ENCODE results near the gene CNTN4. TPM values are rescaled to one million over a fixed set of nuclear protein-coding genes. Genes with fewer than 3 reads are reported as not detected.
"Not testable (repeated sequence)": the region's sequence is repeated elsewhere in the genome, so short reads cannot be mapped to it uniquely, and the experiment has no call there.

The CNTN4 gene
- total RNA-seq, 1 donor: under 0.01 TPM

DNA sequence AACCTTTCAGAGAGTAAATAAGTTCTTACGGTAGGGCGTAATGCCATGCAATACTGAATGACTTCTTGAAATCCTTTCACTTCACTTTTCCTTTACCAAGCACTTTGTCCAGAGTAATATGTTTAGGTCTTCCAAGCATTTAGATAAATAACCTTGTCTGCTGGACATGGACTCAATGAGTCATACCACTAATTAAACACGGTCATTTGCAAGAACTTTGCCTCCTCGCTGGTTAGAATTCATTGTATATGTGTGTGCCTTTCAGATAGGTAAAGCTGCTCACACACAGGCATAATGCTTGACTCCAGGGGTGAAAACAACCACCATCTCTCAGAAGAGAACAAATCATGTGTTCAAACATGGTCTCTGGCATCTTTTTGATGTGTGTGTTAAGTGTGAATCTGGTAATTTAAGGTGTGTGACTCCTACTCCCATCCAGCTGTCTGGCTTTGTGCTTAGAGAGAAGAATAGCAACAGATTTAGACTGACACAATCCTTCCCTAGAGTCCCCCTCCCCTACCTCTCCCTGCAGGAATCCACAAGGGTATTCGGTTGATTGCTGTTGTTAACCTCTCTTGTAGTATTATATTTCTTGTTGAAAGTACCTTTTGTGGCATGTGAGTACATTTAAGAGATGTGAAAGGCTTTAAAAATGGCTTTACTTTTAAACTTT, 419.0 kb downstream of the CNTN4 start:
- Histone ChIP-seq H2AFZ (ENCODE audit: low read length) (no peak overlapping the region), H3K4me2 (ENCODE audit: insufficient read depth, low read length) (no peak overlapping the region)

GRCh38 chr3:2523281-2523836, 424.7 kb downstream of the CNTN4 start:
- Histone ChIP-seq H3K4me2 (ENCODE audit: insufficient read depth, low read length) (no peak overlapping the region), H3K79me2 (ENCODE audit: insufficient read depth, low read length) (no peaks in the 10 kb centered on the region), H2AFZ (ENCODE audit: low read length) (no peak overlapping the region), H3K4me3 (ENCODE audit: insufficient read depth, low read length) (no peak overlapping the region), H3K9me3 (ENCODE audit: low read depth, low read length) (peaks cover 6% of the 10 kb centered on the region), H4K20me1 (ENCODE audit: insufficient read depth, low read length) (no peaks in the 10 kb centered on the region), H3K36me3 (ENCODE audit: insufficient read depth, low read length) (no peaks in the 10 kb centered on the region), H3K4me1 (ENCODE audit: insufficient read depth, low read length) (no peaks in the 10 kb centered on the region), H3K27me3 (ENCODE audit: insufficient read depth, low read length) (no peaks in the 10 kb centered on the region), H3K27ac (ENCODE audit: low read depth, low read length) (no peak overlapping the region)
- TF ChIP-seq CTCF (IDR thresholded peaks at IDR 0.05; ENCODE audit: extremely low read depth, low read depth, low read length): no peak
- DNase-seq (ENCODE audit: insufficient read length, low spot score, missing footprints): no peak

More for the DNA sequence above, 419.0 kb downstream of the CNTN4 start:
- no peaks in the 10 kb centered on the region for H3K36me3 ChIP-seq (ENCODE audit: insufficient read depth, low read length)
- H3K9me3 ChIP-seq (ENCODE audit: low read depth, low read length): peaks cover 6% of the 10 kb centered on the region
- DNase-seq (ENCODE audit: insufficient read length, low spot score, missing footprints): peak; percentile 15
- no peaks in the 10 kb centered on the region for H4K20me1 ChIP-seq (ENCODE audit: insufficient read depth, low read length)
- TF ChIP-seq CTCF (IDR thresholded peaks at IDR 0.05; ENCODE audit: extremely low read depth, low read depth, low read length): no peak
- no peak overlapping the region for H3K27ac ChIP-seq (ENCODE audit: low read depth, low read length)
- H3K79me2 ChIP-seq (ENCODE audit: insufficient read depth, low read length): no peaks in the 10 kb centered on the region
- H3K4me3 ChIP-seq (ENCODE audit: insufficient read depth, low read length): no peak overlapping the region
- H3K27me3 ChIP-seq (ENCODE audit: insufficient read depth, low read length): no peaks in the 10 kb centered on the region
- no peaks in the 10 kb centered on the region for H3K4me1 ChIP-seq (ENCODE audit: insufficient read depth, low read length)

DNA sequence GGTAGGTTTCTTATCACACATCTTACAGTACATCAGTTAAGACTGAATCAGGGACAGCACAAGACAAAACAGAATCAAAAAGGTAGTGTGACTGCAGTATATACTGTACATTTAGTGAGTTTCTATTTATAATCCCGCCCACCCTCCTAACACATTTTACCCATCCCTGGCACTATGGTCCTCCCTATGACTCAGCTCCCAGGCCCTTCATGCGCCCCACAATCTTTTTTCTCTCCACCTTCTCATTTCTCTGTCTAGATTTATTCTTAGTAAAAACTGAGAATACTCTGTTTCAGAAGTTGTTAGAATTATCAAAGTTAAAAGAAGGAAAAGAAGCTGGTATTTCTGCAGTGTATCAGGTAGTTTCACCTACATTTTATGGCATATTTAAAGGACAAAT, 427.3 kb downstream of the CNTN4 start:
- peaks cover 3% of the 10 kb centered on the region for H3K9me3 ChIP-seq (ENCODE audit: low read depth, low read length)
- DNase-seq (ENCODE audit: insufficient read length, low spot score, missing footprints): no peak
- H3K79me2 ChIP-seq (ENCODE audit: insufficient read depth, low read length): no peaks in the 10 kb centered on the region
- H3K36me3 ChIP-seq (ENCODE audit: insufficient read depth, low read length): no peaks in the 10 kb centered on the region
- no peaks in the 10 kb centered on the region for H3K27me3 ChIP-seq (ENCODE audit: insufficient read depth, low read length)
- H3K4me3 ChIP-seq (ENCODE audit: insufficient read depth, low read length): no peak overlapping the region
- H2AFZ ChIP-seq (ENCODE audit: low read length): no peak overlapping the region
- no peak overlapping the region for H3K4me2 ChIP-seq (ENCODE audit: insufficient read depth, low read length)
- no peaks in the 10 kb centered on the region for H3K4me1 ChIP-seq (ENCODE audit: insufficient read depth, low read length)
- TF ChIP-seq CTCF (IDR thresholded peaks at IDR 0.05; ENCODE audit: extremely low read depth, low read depth, low read length): no peak
- H3K27ac ChIP-seq (ENCODE audit: low read depth, low read length): no peak overlapping the region
- H4K20me1 ChIP-seq (ENCODE audit: insufficient read depth, low read length): no peaks in the 10 kb centered on the region

DNA sequence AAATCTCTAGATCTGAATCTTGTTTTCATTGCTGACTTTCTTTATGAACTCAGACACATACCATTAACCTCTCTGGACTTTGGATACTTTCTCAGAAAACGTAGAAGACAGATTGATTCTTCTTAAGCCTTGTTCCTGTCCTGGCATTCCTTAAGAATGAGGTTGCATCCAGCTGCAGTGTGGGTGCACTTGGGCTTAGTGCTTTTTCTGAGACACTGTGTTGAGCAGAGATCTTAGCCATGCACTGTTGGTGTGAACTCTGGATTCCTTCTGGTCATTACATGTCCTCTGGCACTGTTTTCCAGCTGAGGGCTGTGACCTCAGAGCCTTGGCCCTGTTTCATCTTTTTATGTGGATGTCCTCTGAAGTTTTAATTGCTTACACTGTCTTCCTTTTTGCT, 428.3 kb downstream of the CNTN4 start:
- no peak for DNase-seq (ENCODE audit: insufficient read length, low spot score, missing footprints)
- no peak for TF ChIP-seq CTCF (IDR thresholded peaks at IDR 0.05; ENCODE audit: extremely low read depth, low read depth, low read length)
- Histone ChIP-seq H3K4me1 (ENCODE audit: insufficient read depth, low read length) (no peaks in the 10 kb centered on the region), H3K27ac (ENCODE audit: low read depth, low read length) (no peak overlapping the region), H2AFZ (ENCODE audit: low read length) (no peak overlapping the region), H3K79me2 (ENCODE audit: insufficient read depth, low read length) (no peaks in the 10 kb centered on the region), H4K20me1 (ENCODE audit: insufficient read depth, low read length) (no peaks in the 10 kb centered on the region), H3K4me2 (ENCODE audit: insufficient read depth, low read length) (no peak overlapping the region), H3K27me3 (ENCODE audit: insufficient read depth, low read length) (no peaks in the 10 kb centered on the region), H3K4me3 (ENCODE audit: insufficient read depth, low read length) (no peak overlapping the region), H3K36me3 (ENCODE audit: insufficient read depth, low read length) (no peaks in the 10 kb centered on the region), H3K9me3 (ENCODE audit: low read depth, low read length) (peaks cover 3% of the 10 kb centered on the region)

- H3K27me3 ChIP-seq (ENCODE audit: insufficient read depth, low read length); H3K4me2 ChIP-seq (ENCODE audit: insufficient read depth, low read length); H2AFZ ChIP-seq (ENCODE audit: low read length); H3K27ac ChIP-seq (ENCODE audit: low read depth, low read length); H3K79me2 ChIP-seq (ENCODE audit: insufficient read depth, low read length); H4K20me1 ChIP-seq (ENCODE audit: insufficient read depth, low read length); H3K4me3 ChIP-seq (ENCODE audit: insufficient read depth, low read length); H3K36me3 ChIP-seq (ENCODE audit: insufficient read depth, low read length); DNase-seq (ENCODE audit: insufficient read length, low spot score, missing footprints); H3K4me1 ChIP-seq (ENCODE audit: insufficient read depth, low read length); H3K9me3 ChIP-seq (ENCODE audit: low read depth, low read length): not testable (repeated sequence)
Measured at GRCh38 chr3:2527328-2527727, 428.7 kb downstream of the CNTN4 start.

DNA sequence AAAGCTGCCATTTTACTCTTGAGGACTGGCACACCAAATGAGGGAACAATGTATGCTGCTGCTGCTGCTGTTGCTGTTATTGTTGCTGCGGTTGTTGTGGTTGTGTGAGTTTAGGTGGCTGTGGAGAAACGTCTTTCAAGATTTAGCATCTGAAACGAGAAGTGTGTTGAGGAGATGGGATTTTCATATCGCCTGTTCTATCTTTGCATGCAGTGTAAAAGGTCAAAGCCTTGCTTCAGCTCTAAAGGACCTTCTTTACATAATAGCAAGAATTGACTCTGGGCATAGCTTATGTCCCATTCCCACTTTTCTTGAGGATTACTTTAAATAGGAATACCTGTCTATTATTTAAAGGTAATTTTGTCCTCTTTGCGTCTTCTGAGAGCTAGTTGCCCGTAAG, 436.1 kb downstream of the CNTN4 start:
- not testable (repeated sequence) for H3K27ac ChIP-seq (ENCODE audit: low read depth, low read length); H2AFZ ChIP-seq (ENCODE audit: low read length); H3K9me3 ChIP-seq (ENCODE audit: low read depth, low read length); H3K27me3 ChIP-seq (ENCODE audit: insufficient read depth, low read length); H3K4me1 ChIP-seq (ENCODE audit: insufficient read depth, low read length); H3K4me3 ChIP-seq (ENCODE audit: insufficient read depth, low read length); H4K20me1 ChIP-seq (ENCODE audit: insufficient read depth, low read length); H3K79me2 ChIP-seq (ENCODE audit: insufficient read depth, low read length); H3K4me2 ChIP-seq (ENCODE audit: insufficient read depth, low read length); H3K36me3 ChIP-seq (ENCODE audit: insufficient read depth, low read length); DNase-seq (ENCODE audit: insufficient read length, low spot score, missing footprints)

Measured in osteoblast (primary cell).